ENCODE results near the gene GNG2. TPM values are rescaled to one million over a fixed set of nuclear protein-coding genes. Genes with fewer than 3 reads are reported as not detected.
A peak's percentile ranks its signal among the peaks of the same experiment; 100 is the strongest.

GNG2 gene
- total RNA-seq, 1 donor from 2014 or later: 135 TPM

- DNase-seq (ENCODE audit: low spot score): no peak
Observed at GRCh38 chr14:51939226-51939625, 78.8 kb downstream of the GNG2 start.

- no peak for DNase-seq (ENCODE audit: low spot score)
Observed at GRCh38 chr14:51939755-51940301, 79.4 kb downstream of the GNG2 start.

- DNase-seq (ENCODE audit: low spot score): no peak
Observed at GRCh38 chr14:51942971-51943370, 82.6 kb downstream of the GNG2 start.

- DNase-seq (ENCODE audit: low spot score): no peak
Observed at GRCh38 chr14:51950007-51950406, 89.6 kb downstream of the GNG2 start.

GRCh38 chr14:51951656-51952055, 91.2 kb downstream of the GNG2 start:
- no peak for DNase-seq (ENCODE audit: low spot score)

- no peak for DNase-seq (ENCODE audit: low spot score)
Observed at GRCh38 chr14:51954031-51954430, 93.6 kb downstream of the GNG2 start.

DNA sequence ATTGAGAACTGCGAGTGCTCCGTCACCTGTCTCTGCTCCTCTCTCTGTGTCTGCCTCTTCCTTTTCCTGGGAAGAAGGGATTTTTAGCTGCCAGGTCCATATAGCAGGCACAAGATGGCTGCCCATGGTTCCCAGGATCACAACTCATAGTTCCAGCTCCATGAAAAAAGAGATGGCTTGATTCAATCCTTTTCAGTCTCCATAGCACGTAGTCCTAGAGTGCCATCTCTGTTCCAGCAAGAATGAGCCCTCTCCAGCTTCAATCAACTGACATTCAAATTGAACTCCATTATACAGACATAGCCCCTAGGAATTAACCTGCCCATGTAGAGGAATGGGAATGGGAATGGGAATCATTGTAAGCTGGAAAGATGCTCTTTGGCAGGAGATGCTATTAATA, 94.2 kb downstream of the GNG2 start:
- no peak for DNase-seq (ENCODE audit: low spot score)

GRCh38 chr14:51957950-51958349, 97.5 kb downstream of the GNG2 start:
- DNase-seq (ENCODE audit: low spot score): no peak

DNA sequence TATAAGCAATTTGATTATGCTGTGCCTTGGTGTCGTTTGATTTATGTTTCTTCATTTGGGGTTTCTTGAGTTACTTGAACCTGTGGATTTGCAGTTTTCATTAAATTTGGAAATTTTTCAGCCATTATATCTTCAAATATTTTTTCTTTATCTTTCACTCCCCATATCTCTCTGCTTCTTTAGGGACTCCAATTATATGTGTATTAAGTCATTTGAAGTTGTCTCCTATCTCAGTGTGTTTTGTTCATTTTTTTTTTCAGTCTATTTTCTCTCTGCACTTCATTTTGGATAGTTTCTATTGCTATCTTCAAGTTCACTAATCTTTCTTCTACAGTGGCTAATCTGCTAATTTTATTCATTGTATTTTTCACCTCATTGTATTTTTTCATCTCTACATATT, 99.5 kb downstream of the GNG2 start:
- DNase-seq (ENCODE audit: low spot score): no peak

DNA sequence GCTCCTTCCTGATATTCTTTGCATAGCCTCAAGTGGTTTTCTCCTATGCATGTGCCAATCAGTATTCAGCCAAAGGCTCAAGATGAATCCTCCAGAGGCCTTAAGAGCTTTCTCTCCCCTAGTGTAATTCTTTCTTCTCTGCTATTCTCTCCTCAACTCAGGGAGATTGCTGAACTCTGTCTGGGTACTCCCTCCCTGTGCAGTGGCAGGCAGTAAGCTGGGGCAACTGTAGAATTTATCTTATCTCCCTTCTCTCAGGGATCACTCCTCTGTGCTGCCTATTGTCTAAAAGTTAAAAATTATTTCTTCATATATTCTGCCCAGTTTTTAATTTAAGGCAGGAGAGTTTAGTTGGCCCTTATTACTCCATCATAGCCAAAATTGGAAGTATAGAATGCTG, 100.5 kb downstream of the GNG2 start:
- DNase-seq (ENCODE audit: low spot score): no peak

GRCh38 chr14:51962711-51963110, 102.3 kb downstream of the GNG2 start:
- no peak for DNase-seq (ENCODE audit: low spot score)

GRCh38 chr14:51963286-51963685, 102.9 kb downstream of the GNG2 start:
- DNase-seq (ENCODE audit: low spot score): no peak

DNA sequence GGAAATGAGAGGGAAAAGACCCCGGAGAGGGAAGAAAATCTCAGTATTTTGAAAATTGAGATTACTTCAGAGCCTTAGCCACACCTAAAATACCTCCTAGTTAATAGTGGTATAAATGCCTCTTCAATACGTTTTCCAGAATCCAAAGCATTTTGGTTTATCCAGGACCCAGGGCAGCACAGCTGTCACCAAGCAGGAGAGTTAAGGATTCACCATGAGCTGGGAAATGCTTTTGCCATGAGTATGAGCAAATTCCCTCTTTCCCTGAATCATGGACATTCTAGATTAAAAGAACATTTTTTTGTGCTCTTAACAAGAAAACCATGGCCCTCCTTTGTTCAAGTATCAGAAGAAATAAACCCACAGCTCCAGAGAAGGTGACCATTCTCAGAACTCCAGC, 107.1 kb downstream of the GNG2 start:
- no peak for DNase-seq (ENCODE audit: low spot score)

DNA sequence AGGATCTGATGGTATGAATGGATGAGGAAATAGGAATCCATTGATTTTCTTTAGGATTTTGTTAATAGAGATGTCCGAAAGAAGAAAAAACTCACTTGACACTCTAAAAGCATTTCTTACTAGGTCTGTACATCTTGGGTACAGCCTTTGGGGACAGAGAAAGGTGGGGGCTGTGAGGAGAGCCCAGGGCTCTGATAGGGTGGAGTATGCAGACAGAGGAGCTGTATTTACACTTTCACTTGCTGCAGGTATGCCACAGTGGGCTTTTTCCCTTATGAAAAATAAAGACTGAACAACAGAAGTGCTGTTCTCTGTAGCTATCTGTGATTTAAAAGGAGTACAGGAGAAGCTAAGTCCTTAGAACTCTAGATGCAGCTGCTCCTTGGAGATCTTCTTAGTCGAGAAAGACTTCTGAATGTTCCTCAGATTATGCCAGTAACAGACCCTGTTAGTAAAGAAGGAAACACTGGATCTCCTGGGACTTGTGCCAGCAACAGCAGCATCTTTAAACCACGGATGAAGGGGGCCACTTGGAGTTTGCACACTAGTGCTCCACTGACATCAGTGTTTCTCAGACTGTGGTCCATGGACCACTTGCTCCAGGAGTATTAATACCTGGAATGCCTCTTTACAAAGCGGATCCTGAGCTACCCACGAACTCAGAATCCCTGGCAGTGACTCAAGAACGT, 109.6 kb downstream of the GNG2 start:
- DNase-seq (ENCODE audit: low spot score): no peak

DNA sequence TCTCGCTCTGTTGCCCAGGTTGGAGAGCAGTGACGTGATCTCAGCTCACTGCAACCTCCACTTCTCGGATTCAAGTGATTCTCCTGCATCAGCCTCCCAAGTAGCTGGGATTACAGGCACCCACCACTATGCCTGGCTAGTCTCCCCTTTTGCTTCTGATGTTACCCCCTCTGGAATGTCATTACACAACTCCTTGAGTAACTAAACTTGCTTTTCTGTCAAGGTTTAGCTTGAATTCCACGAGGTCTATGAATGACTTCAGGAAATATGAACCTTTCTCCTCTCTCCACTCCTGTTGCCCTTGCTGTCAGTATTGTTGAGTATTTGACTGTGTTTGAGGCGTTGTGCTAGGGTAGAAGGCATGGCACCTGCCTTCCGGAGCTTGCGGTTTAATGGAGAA, 112.2 kb downstream of the GNG2 start:
- DNase-seq (ENCODE audit: low spot score): no peak

DNA sequence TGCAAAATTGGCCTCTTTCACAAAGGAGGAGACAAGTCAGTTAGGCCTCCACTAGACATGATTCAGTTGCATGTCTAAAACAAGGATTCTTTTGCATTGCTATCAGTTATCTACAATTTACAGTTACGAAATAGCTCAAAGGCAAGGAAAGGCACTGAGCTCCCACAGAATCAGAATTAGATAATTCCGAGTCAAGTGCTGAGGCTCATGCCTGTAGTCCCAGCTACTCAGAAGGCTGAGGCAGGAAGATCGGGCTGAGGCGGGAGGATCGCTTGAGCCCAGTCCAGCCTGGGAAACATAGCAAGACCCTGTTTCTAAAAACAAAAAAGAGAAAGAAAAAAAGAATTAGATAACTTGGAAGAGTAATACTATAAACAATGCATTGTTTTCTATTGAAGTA, 116.7 kb downstream of the GNG2 start:
- DNase-seq (ENCODE audit: low spot score): no peak

- no peak for DNase-seq (ENCODE audit: low spot score)
Observed at GRCh38 chr14:51978681-51979085, 118.3 kb downstream of the GNG2 start.

DNA sequence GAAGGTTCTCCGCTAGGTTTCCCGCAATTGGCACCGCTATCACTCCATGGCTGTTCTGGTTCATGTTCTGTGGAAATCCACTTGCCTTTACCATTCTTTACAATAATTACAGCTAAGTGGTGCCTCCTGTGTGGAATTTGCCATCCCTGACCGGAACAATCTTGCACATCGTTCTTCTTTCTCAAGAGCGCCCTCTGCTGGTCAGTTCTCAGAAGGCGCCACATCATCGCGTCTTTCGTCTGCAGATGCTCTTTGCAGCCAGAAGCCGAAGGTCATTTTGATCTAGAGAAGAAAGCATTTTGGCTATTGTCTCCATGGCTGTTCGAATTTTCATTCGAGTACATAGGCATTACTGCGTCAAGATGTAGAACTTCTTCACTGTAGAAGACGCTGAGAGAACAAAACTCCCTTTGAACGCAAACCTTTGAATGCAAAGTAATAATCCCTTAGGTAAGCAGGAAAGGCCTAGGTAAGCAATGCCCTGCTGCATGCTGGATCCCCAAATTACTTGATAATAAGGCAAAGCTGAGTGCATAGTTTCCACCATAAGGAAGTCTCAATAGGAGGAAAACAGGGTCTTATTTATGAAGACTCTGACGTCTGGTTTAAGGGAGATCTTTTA, 118.8 kb downstream of the GNG2 start:
- no peak for DNase-seq (ENCODE audit: low spot score)

DNA sequence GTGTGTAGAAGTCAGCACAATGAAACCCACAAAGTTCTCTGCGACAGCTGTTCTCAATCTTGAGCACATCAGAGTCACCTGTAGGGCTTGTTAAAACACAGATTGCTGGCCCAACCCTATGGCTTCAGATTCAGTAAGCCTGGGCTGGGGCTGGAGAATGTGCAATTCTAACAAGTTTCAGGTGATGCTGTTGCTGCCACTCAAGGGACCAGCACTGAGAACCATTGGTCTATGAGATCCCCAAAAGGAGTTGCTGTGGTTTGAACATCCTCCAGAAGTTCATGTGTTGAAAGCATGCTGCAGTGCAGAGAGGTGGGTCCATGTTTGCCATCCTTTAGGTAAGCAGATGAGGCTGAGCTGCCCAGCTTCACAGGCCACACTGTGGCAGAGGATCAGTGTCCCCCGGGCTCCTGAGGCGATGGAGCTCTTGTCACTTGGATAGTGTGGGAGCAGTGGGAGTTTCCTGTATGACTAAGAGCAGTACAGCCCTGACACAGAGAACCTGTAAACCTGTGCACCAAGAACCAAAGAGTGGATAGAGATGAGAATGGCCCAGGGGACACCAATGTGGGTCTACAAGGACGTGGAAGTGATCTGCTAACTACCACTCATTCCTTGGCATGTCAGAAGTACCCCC, 120.9 kb downstream of the GNG2 start:
- no peak for DNase-seq (ENCODE audit: low spot score)

- no peak for DNase-seq (ENCODE audit: low spot score)
Observed at GRCh38 chr14:51988221-51988620, 127.8 kb downstream of the GNG2 start.

DNA sequence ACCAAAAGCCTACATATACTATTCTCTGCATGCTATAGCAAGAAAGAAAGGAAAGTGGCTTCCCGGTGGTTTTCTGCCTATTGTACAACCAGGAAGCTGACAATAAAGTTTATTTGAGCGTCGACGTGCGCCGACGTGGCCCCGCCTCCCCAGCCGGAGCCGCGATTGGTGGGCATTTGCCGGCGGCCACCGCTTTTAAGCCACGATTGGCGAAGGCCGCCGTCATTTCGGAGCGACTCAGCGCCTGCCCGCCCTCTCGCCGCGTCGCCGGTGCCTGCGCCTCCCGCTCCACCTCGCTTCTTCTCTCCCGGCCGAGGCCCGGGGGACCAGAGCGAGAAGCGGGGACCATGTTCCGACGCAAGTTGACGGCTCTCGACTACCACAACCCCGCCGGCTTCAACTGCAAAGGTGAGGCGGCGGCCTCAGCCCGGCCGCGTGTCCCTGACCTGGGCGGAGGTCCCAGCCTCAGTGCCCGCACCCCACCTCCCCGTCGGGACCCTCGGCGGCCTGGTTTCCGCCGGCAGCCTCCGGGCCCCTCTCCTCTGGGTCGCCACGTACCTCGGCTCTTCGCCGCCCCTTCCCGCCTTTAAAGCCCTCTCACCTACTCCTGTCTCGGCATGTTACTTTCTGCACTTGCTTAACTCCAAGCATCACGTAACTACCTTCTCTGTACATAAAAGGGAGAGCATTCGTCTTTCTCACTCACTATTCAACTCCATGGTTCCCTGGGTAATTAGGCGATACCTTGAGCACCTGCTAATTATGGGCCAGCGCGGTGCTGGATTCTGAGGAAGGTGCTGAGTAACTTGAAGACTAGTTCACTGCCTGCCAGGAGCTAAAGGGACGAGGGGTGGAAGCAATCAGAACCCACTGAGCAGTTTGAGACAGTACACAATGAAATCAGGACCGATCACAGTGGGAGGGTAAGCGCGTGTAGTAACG, 129.2 kb downstream of the GNG2 start, which contains the start of gene RTRAF:
TSS of gene RTRAF (plus strand) at position 254 of the 942 bp plus-strand sequence. CDS start at position 348, 94 bp downstream.
- DNase-seq (ENCODE audit: low spot score): peak; percentile 98

Data from mesenteric fat pad (tissue), 1 donor.